Measurements from ENCODE around the gene SIM1.

The SIM1 gene

DNA sequence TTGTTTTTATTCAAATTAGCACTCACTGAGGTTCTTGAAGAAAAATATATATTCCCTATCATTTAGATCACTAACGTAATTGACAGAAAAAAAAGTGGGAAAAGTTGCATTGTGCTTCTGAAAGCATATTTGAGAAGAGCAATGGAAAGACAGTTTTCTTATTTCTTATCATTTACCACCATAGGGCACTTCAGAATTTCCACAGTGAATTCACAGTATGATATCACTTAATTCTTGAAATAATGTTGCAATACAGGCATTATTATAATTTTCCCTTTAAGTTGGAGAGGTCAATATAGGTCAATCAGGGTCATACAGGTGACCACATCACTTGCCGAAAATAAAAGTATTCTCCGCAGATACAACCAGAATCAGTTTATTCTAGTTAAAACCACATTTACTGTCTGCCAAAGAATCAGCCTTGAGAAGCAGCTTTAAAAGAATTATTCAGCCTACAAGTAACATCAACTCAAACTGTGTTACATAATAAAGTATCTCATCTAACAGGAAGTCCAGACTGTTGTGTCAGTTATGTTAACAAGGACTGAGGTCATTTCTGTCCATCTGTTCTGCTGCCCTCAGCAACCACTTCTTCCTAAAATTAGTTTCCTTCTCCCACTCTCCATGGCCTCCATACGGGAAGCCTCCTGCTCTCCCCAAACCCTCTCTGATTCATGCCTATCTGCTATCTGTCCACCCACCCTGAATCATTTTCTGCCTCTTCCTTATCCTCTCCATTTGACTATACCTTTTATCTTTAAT, 121.2 kb downstream of the SIM1 start:
- no peak for DNase-seq (ENCODE audit: low read depth)
- TF ChIP-seq, protein P1, sequence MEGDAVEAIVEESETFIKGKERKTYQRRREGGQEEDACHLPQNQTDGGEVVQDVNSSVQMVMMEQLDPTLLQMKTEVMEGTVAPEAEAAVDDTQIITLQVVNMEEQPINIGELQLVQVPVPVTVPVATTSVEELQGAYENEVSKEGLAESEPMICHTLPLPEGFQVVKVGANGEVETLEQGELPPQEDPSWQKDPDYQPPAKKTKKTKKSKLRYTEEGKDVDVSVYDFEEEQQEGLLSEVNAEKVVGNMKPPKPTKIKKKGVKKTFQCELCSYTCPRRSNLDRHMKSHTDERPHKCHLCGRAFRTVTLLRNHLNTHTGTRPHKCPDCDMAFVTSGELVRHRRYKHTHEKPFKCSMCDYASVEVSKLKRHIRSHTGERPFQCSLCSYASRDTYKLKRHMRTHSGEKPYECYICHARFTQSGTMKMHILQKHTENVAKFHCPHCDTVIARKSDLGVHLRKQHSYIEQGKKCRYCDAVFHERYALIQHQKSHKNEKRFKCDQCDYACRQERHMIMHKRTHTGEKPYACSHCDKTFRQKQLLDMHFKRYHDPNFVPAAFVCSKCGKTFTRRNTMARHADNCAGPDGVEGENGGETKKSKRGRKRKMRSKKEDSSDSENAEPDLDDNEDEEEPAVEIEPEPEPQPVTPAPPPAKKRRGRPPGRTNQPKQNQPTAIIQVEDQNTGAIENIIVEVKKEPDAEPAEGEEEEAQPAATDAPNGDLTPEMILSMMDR (IDR thresholded peaks at IDR 0.05; ENCODE audit: insufficient read depth, low read depth, low read length, missing control alignments) = no peak
- H3K4me3 ChIP-seq (ENCODE audit: low read length) = no peak overlapping the region

DNA sequence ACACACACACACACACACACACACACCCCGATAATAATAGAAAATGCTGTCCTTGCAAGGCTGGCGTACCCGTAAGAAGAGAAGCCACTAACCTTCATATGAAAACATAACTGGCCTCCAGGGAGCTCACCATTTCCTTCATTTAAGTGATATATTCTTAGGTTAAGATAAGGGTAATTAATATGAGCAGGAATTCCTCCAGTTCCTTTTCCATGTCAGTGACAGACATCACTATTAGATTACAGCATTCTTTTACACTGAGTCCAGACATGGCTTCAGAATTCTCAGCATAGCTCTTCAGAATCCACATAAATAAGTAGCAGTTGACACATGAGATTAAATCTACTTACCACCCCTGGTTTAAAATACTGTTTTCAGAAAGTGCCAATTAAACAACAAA, 121.9 kb downstream of the SIM1 start:
- TF ChIP-seq, protein P1 (IDR thresholded peaks at IDR 0.05; ENCODE audit: insufficient read depth, low read depth, low read length, missing control alignments) = no peak
- DNase-seq (ENCODE audit: low read depth) = no peak
- H3K4me3 ChIP-seq (ENCODE audit: low read length) = no peak overlapping the region

DNA sequence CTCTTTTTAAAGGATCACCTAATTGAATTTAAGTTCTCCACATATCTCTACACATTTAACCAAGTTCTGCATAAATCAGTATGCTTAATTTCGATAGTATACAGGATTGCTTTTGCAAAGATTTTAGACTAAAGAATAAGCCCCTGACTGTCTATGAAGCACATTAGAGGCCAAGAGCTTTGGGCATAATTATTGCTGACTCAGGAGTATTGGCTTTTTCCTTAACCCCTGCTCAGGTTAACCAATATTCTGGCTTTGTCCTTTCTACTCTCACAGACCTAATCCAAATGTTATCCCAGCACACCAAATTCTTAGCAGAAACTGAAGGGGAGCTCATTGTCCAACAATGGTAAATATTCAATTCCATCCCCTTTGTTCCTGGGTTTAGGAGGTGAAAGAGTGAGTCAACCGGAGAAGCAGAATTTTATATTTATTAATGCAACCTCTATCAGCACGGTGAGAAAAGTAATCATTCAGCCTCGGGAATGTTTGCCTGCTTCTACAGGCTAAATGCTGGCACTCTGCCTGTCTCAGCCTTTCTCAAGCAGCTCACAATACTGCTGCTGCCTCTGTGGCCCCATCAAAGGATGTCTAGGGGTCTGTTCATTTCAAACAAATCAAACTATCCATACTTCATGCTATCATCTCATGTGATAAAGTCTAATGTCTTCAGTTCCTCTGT, 125.0 kb downstream of the SIM1 start:
- DNase-seq (ENCODE audit: low read depth) = peak; percentile 63
- H3K4me3 ChIP-seq (ENCODE audit: low read length) = no peak overlapping the region
- TF ChIP-seq, protein P1 (IDR thresholded peaks at IDR 0.05; ENCODE audit: insufficient read depth, low read depth, low read length, missing control alignments) = no peak

DNA sequence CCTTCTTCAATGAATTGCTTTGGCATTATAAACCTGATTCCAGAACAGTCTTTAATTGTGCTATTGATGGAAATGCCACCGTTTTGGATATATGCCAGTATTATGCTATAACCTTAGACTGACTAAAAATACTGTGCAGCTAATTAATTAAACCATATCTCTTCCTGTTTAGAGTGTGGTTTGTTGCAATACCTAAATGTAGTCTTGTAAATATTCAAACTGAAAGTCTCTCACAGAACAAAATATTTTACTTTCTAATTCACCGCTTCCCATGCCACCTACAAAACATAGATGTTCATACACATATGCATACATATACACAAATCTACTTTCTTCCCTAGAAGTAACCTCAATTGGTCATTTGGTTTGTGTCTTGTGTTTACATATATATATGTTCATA, 126.6 kb downstream of the SIM1 start:
- TF ChIP-seq, protein P1 (IDR thresholded peaks at IDR 0.05; ENCODE audit: insufficient read depth, low read depth, low read length, missing control alignments) = no peak
- no peak overlapping the region for H3K4me3 ChIP-seq (ENCODE audit: low read length)
- DNase-seq (ENCODE audit: low read depth) = no peak

DNA sequence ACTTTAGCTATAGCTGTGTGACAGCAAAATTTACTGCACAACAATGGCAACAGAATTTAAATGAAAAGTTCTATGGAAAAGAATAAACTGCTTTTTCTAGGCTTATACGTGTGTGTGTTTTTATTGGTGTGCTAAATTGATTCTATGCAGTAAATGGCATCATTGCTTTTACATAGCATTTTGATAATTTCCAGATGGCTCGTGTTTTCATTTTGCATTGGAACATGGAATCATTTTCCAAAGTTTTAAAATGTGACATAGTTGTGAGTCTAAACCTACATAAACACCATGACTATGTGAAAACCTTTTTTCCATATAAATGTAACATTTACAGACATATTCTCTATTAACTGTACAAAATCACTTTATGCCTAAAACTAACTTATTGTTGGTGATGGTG, 127.8 kb downstream of the SIM1 start:
- TF ChIP-seq, protein P1 (IDR thresholded peaks at IDR 0.05; ENCODE audit: insufficient read depth, low read depth, low read length, missing control alignments) = no peak
- no peak for DNase-seq (ENCODE audit: low read depth)

DNA sequence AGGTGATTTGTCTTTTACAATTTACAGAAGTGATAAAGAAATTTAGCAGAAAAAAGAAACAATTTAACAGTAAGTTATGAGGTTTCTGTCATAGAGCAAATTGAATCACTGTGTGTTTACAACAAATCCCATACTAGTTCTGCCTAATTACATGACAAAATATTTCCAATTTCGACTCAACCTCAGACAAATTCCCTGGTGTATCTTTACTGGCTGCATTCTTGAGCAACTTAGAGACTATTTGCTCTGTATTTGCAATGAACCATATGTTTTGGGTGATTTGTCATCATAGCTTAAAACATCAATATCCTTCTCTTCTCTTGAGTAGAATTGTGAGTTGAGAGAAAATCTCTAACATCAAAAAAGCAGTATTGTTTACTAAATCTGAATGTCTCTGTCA, 128.7 kb downstream of the SIM1 start:
- H3K4me3 ChIP-seq (ENCODE audit: low read length) = no peak overlapping the region
- DNase-seq (ENCODE audit: low read depth) = no peak
- TF ChIP-seq, protein P1 (IDR thresholded peaks at IDR 0.05; ENCODE audit: insufficient read depth, low read depth, low read length, missing control alignments) = no peak

More for the DNA sequence above, 127.8 kb downstream of the SIM1 start:
- H3K4me3 ChIP-seq (ENCODE audit: low read length) = no peak overlapping the region
